Posterior vena cava (tissue), 2 donors: ENCODE measurements around the gene ATP9B. TPM values are rescaled to one million over a fixed set of nuclear protein-coding genes. Genes with fewer than 3 reads are reported as not detected.
"Not testable (repeated sequence)": the region's sequence is repeated elsewhere in the genome, so short reads cannot be mapped to it uniquely, and the experiment has no call there.

Experiments used
- DNase-seq: peaks from one replicate; pipeline ENCODE4 v3.0.0-alpha.2; 2020; ENCODE audit warnings: low spot score
- intact Hi-C, 2 donors: fragments of 100-400 bp; cut with DNase I; formaldehyde crosslinking; loops; one replicate each; pipeline versions ENCODE4 v1.14.1 to v1.14.2; 2022 to 2023
- total RNA-seq, 2 donors: library from RNA; stranded (reverse); fragmentation: NEBNext Ultra II Directional; extraction: Animal tissue kit (Norgen Biotek cat#: 25700); gene quantifications; one replicate each; pipeline ENCODE4 v1.2.1, GENCODE V29; 2021
- donor health status: DM: yes; HTN: yes; CAD: no.
- donor health status: DM: yes; HTN: yes; CAD: no.

ATP9B gene
- total RNA-seq, 2 donors from 2014 or later, result 28.3 to 32.9 TPM

- DNase-seq, result no peak
- intact Hi-C loops, result loop anchor here in 1 of 2 donors (5.0 kb wide), 1 partner anchor 1153 kb away; no protein-coding TSS in a partner anchor
Observed at GRCh38 chr18:79069717-79070151, 540 bp downstream of the ATP9B start.

GRCh38 chr18:79070486-79070885, 1.3 kb downstream of the ATP9B start:
- intact Hi-C loops, result no loop called here

GRCh38 chr18:79071037-79071436, 1.8 kb downstream of the ATP9B start:
- intact Hi-C loops, result no loop called here
- DNase-seq, result no peak

More at GRCh38 chr18:79070486-79070885, 1.3 kb downstream of the ATP9B start:
- no peak for DNase-seq

- intact Hi-C loops, result no loop called here
- DNase-seq, result no peak
Observed at GRCh38 chr18:79071503-79072210, 2.5 kb downstream of the ATP9B start.

GRCh38 chr18:79072655-79073054, 3.5 kb downstream of the ATP9B start:
- not testable (repeated sequence) for DNase-seq

GRCh38 chr18:79077181-79077580, 8.0 kb downstream of the ATP9B start:
- intact Hi-C loops, result no loop called here

More at GRCh38 chr18:79072655-79073054, 3.5 kb downstream of the ATP9B start:
- intact Hi-C loops, result not testable (repeated sequence)

GRCh38 chr18:79078791-79079190, 9.6 kb downstream of the ATP9B start:
- DNase-seq, intact Hi-C loops: not testable (repeated sequence)

More at GRCh38 chr18:79077181-79077580, 8.0 kb downstream of the ATP9B start:
- DNase-seq, result no peak

- intact Hi-C loops, result no loop called here
- no peak for DNase-seq
Observed at GRCh38 chr18:79092874-79093273, 23.7 kb downstream of the ATP9B start.

- DNase-seq, result no peak
- intact Hi-C loops, result no loop called here
Observed at GRCh38 chr18:79093986-79094385, 24.8 kb downstream of the ATP9B start.

- no peak for DNase-seq
- intact Hi-C loops, result no loop called here
Observed at GRCh38 chr18:79095216-79095615, 26.0 kb downstream of the ATP9B start.

GRCh38 chr18:79100944-79101343, 31.8 kb downstream of the ATP9B start:
- DNase-seq, result no peak
- intact Hi-C loops, result no loop called here

- DNase-seq, result no peak
- intact Hi-C loops, result no loop called here
Observed at GRCh38 chr18:79102886-79103285, 33.7 kb downstream of the ATP9B start.

- intact Hi-C loops, result no loop called here
- DNase-seq, result no peak
Observed at GRCh38 chr18:79104137-79104536, 34.9 kb downstream of the ATP9B start.

- intact Hi-C loops, result no loop called here
- no peak for DNase-seq
Observed at GRCh38 chr18:79105455-79105854, 36.3 kb downstream of the ATP9B start.

- intact Hi-C loops, result no loop called here
- DNase-seq, result no peak
Observed at GRCh38 chr18:79106084-79106483, 36.9 kb downstream of the ATP9B start.

GRCh38 chr18:79107886-79108285, 38.7 kb downstream of the ATP9B start:
- no peak for DNase-seq
- intact Hi-C loops, result no loop called here

GRCh38 chr18:79108549-79109215, 39.5 kb downstream of the ATP9B start:
- DNase-seq, result no peak
- intact Hi-C loops, result no loop called here

GRCh38 chr18:79111483-79111882, 42.3 kb downstream of the ATP9B start:
- intact Hi-C loops, result no loop called here
- no peak for DNase-seq

GRCh38 chr18:79117385-79117784, 48.2 kb downstream of the ATP9B start:
- intact Hi-C loops, result no loop called here
- DNase-seq, result no peak

- no peak for DNase-seq
- intact Hi-C loops, result no loop called here
Observed at GRCh38 chr18:79117788-79118187, 48.6 kb downstream of the ATP9B start.

- no peak for DNase-seq
- intact Hi-C loops, result no loop called here
Observed at GRCh38 chr18:79118797-79119196, 49.6 kb downstream of the ATP9B start.
